HG02870 (cell line): ENCODE data around the gene CCDC14.
"Not testable (repeated sequence)": the region's sequence is repeated elsewhere in the genome, so short reads cannot be mapped to it uniquely, and the experiment has no call there.

Experiments
- ATAC-seq: cut with Tn5 transposase; IDR thresholded peaks from one replicate; pipeline ENCODE4 v1.9.1; 2021; ENCODE audit warnings: mild to moderate bottlenecking, moderate library complexity; ENCODE audit not compliant: unreplicated experiment

CCDC14 gene

GRCh38 chr3:123967260-123967659 lies 6.2 kb upstream of the CCDC14 start:
- ATAC-seq = not testable (repeated sequence)

GRCh38 chr3:123966799-123967198 lies 5.8 kb upstream of the CCDC14 start:
- ATAC-seq = not testable (repeated sequence)

GRCh38 chr3:123964793-123965192 lies 3.8 kb upstream of the CCDC14 start:
- not testable (repeated sequence) for ATAC-seq

GRCh38 chr3:123961508-123961856 lies 453 bp upstream of the CCDC14 start:
- ATAC-seq = no peak

- ATAC-seq = peak; percentile 87
These were observed 7.3 kb downstream of the CCDC14 start for GRCh38 chr3:123953735-123954134.

GRCh38 chr3:123952844-123953520 lies 8.0 kb downstream of the CCDC14 start:
- no peak for ATAC-seq

GRCh38 chr3:123951522-123952447 lies 9.2 kb downstream of the CCDC14 start:
- no peak for ATAC-seq

- no peak for ATAC-seq
These were observed 11.4 kb downstream of the CCDC14 start for GRCh38 chr3:123949641-123950040.

GRCh38 chr3:123948449-123948848 lies 12.6 kb downstream of the CCDC14 start:
- no peak for ATAC-seq

- ATAC-seq = no peak
These were observed 13.5 kb downstream of the CCDC14 start for GRCh38 chr3:123947482-123947881.

- ATAC-seq = no peak
These were observed 19.5 kb downstream of the CCDC14 start for GRCh38 chr3:123941542-123941941.

GRCh38 chr3:123941121-123941520 lies 19.9 kb downstream of the CCDC14 start:
- ATAC-seq = no peak

GRCh38 chr3:123939706-123940105 lies 21.3 kb downstream of the CCDC14 start:
- ATAC-seq = no peak

- no peak for ATAC-seq
These were observed 24.6 kb downstream of the CCDC14 start for GRCh38 chr3:123936400-123936799.

GRCh38 chr3:123935830-123936229 lies 25.2 kb downstream of the CCDC14 start:
- no peak for ATAC-seq

- no peak for ATAC-seq
These were observed 26.8 kb downstream of the CCDC14 start for GRCh38 chr3:123934250-123934649.

- no peak for ATAC-seq
These were observed 30.6 kb downstream of the CCDC14 start for GRCh38 chr3:123930445-123930844.

- no peak for ATAC-seq
These were observed 31.7 kb downstream of the CCDC14 start for GRCh38 chr3:123929325-123929724.

GRCh38 chr3:123926396-123926795 lies 34.6 kb downstream of the CCDC14 start:
- no peak for ATAC-seq

- ATAC-seq = no peak
These were observed 40.2 kb downstream of the CCDC14 start for GRCh38 chr3:123920868-123921267.

GRCh38 chr3:123920383-123920782 lies 40.6 kb downstream of the CCDC14 start:
- no peak for ATAC-seq

- no peak for ATAC-seq
These were observed 41.7 kb downstream of the CCDC14 start for GRCh38 chr3:123919353-123919752.
